ENCODE data around the gene NOD2.

Gene NOD2

DNA sequence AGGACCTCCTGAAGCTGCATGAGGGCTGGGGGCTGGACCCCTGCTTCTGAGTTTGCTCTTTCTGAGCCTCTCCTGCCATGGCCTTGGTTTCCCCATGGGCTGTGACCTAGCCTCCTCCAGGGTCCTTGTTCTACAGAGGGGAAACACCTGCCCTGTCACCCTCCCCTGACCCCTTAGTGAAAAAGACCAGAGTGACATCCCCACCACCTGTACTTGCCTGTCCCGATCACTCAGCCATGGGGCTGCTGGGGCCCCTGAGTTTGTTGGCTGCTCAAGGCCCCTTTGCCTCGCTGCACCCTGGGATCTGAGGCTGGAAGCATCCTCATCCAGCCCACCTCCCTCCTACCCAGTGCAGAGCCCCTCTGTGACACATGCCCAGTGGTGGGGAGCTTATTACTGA is 800 bp downstream of the NOD2 start:
- no peak for DNase-seq (ENCODE audit: low spot score)

DNA sequence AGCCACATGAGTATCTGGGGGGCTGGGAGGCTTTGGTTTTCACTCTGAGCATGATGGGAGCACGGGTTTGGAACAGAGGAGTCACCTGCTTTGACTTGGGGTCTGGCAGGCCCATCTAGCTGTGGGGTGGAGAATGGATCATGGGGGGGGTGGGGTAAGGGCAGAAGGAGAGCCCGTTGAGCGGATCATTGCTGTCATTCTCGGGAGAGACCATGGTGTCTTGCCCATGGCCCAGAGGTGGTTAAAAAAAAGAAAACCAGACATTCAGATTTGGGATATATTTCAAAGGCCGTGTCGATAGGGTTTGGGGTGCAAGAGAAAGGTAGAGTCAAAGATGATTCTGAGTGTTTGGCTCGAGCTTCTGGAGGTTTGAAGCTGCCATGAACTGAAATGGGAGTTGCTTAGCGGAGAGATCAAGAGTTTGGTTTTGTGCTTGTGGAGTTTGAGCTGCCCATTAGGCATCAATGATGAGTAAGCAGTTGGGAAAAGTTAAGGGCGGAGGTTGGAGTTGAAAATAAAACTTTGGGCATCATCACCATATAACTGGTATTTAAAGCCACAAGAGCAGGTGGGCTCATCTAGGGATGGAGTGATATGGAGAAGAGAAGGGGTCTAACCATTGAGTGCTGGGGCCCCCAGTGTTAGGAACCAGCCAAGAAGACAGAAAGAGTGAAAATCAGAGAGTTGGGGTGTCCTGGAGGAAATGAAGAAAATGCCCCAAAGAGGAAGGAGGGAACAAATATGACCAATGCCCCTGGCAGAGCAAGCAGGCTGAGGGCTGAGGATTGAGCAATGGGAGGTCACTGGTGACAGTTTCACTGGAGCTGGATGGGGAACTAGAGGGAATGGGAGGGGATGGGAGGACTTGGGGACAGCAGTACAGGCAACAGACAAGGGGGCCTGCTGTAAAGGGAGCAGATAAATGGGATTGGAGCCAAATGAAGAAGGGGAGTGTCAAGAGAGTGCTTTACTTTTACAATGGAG is 1.9 kb downstream of the NOD2 start:
- DNase-seq (ENCODE audit: low spot score): no peak

DNA sequence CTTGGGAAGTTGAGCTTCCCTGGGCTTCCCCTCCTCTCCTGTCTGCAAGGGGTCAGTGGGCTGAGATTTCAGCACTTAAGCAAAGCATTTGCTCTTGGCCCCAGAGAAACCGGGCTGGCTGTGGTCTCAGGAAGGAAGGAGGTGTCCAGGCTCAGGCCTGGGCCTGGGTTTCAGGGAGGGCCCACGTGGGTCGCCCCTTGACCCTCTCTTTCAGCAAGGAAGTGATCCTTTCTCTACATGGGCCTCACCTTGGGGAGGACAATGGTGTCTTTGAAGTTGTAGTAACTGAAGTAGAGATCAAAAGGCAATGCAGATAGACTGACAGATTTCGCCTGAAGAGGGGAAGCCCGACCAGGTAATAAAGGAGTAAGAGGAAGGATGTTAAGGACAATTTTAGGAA is 2.7 kb downstream of the NOD2 start:
- no peak for DNase-seq (ENCODE audit: low spot score)

DNA sequence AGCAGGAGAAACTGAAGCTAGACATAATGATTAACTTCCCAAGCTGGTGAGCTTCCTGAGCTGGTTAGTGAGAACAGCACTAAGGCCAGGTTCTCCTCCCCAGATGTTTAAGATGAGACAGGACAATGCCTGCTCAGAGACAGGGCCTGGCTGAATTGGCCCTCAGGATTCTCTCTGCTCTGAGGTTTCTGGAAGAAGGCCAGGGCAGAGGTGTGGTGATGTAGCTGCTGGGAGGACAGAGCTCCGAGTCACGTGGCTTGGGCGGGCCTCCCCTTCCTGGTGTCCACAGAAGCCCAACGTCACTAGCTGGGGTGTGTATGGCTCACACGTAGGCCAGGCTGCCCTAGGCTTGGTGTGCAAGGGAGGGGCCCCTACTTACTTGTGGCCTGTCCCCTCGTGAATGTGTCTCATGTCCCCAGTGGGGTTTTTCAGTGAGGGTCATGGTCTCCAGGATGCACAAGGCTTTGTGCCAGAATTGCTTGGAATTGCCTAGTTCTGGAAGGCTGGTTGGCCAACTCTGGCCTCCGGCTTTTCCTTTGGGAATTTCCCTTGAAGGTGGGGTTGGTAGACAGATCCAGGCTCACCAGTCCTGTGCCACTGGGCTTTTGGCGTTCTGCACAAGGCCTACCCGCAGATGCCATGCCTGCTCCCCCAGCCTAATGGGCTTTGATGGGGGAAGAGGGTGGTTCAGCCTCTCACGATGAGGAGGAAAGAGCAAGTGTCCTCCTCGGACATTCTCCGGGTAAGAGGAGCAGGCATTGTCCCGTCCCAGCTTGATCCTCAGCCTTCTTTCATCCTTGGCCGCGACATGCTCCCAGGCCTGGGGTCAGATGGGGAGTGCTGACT is 3.4 kb downstream of the NOD2 start:
- DNase-seq (ENCODE audit: low spot score): no peak

DNA sequence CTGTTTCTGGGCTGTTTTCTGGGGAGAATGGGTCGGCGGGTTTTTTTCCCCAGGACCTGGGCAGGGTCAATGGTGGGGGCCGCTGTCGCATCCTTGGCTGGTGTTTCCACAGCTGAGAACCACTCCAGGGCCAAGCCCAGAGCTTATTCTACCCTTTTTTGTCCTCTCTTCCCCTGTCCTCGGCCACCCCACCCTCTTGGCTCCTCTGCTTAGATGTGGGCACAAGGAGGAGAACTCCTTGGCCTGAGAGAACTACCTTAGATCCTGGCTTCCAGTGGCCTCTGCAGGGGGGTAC is 4.0 kb downstream of the NOD2 start:
- no peak for DNase-seq (ENCODE audit: low spot score)

DNA sequence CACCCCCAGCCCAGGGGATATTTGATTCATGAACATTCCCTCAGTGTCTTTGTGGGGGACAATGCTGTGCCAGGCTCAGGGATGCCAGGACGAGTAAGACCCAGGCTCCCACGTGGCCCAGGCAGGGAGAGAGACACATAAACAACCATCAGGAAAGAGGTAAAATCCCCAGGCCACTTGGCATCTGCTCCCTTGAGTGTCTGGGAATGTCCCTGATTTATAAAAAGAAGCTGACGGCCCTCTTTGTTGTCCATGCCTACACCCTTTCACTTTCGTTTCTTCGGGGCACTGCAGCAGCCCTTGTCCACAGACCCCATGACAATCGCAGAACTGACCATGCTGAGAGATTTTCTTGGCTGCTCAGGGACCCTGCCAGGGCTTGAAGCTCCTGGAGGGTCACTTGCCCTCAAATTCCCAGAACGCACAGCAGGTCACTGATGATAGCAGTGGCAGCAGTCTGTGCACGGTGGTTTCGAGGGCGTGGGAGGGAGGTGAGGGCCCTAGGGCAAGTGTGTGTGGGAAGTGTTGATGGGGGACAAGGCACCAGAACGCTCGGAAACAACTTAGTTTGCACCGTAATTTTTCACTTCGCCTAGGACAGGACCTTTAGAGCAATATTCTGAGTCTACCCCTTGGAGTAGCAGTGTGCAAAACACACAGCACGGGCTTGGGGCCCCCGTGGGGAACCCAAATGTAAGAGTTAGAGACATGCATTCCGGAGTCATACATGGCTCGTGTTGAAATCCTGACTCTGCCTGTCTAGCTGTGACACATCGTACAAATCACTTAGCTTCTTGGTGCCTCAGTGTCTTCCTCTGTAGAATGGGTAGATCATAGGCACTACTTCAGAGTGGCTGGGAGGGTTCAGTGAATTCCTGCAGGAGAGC is 4.7 kb downstream of the NOD2 start:
- no peak for DNase-seq (ENCODE audit: low spot score)

DNA sequence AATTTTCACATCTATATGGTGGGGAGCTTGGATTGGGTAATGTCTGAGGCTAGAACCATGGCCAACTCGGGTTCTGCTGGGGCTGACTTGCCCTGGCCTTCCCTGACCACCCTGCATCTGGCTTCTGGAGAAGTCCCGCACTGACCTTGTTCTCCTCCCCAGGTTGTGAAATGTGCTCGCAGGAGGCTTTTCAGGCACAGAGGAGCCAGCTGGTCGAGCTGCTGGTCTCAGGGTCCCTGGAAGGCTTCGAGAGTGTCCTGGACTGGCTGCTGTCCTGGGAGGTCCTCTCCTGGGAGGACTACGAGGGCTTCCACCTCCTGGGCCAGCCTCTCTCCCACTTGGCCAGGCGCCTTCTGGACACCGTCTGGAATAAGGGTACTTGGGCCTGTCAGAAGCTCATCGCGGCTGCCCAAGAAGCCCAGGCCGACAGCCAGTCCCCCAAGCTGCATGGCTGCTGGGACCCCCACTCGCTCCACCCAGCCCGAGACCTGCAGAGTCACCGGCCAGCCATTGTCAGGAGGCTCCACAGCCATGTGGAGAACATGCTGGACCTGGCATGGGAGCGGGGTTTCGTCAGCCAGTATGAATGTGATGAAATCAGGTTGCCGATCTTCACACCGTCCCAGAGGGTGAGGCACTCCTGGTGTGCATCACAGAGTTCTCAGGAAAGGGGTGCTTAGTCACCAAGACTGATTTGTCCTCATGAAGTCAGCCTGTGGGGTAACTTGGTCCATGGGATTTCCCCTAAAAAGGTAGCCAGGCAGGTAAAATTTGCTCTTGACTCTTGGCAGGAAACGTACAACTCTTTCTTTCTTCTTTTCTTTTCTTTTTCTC is 6.1 kb downstream of the NOD2 start:
- DNase-seq (ENCODE audit: low spot score): no peak

DNA sequence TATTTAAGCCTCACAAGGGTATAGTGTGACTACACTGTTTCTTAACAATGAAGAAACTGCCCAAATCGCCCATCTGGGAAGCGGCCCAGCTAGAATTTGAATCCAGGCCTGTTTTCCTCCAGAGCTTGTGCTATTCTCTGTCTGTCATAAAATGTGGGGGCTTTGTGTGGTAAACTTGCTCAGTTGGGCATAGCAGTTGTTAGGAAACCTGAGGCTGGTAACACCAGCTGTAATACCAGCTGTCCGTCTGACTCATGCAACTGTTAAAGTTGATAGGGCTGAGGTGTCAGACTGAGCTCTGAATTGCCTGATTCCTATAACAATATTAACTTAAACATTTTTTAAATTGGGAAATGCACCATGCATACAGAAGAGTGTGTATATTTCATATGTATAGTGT is 9.3 kb downstream of the NOD2 start:
- DNase-seq (ENCODE audit: low spot score): no peak

DNA sequence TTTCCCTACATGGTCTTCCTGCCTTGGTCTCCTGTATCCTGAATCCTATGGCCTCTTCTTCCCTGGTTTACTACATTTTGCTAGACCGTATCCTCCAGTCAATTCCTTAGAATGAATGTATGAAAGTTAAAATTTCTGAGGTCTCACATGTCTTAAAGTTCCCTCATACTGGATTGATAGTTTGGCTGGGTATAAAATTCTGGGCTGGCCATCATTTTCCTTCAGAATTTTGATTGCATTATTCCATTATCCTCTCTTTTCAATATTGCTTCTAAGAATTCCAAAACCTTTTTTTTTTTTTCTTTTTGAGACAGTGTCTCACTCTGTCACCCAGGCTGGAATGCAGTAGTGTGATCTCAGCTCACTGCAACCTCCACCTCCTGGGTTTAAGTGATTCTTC is 10.8 kb downstream of the NOD2 start:
- DNase-seq (ENCODE audit: low spot score): no peak

DNA sequence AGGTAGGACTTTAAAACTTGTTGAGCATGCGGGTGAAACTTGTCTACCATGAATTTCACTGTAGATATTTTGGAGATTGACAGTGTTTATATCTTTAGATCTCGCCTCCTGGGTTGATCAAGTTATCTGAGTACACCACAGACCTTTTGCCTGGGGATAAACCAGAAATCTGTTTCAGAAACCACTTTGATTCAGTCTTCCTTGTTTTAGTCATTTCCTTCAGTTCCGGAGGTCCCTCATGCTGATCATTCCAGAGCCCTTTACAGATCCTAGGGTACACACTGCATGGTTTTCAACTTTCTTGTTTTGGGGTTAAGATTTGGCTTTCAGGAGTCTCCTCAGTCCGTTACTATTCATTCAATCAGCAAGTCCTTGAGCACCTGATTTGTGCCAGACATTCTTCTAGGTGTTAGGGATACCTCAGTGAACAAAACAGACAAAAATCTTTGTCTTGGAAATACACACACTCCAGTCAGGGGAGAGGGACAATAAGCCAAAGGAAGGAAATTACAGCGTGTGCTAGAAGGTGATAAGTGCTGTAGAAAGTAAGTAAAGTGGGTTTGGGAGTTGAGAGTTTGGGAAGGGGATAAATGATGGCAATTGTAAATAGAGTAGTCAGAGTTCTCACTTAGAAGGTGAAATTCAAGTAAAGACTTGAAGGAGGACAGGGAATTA is 12.2 kb downstream of the NOD2 start:
- no peak for DNase-seq (ENCODE audit: low spot score)

DNA sequence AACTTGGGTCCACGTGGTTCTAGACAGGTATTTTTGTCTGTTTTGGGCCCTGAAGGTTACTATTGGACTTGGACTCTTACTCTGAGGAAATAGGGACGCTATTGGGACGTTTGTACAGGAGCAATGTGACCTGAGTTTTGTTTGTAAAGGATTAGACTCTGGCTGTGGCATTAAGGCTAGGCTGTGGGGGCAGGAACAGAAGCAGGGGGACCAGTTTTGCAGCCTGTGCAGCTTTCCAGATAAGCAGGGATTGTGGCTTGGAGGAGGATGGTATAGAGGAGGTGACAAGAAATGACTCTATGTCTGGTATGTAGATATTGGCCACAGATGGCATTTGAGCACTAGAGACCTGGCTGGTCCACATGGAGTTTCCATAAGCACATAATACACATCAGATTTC is 12.8 kb downstream of the NOD2 start:
- DNase-seq (ENCODE audit: low spot score): no peak

DNA sequence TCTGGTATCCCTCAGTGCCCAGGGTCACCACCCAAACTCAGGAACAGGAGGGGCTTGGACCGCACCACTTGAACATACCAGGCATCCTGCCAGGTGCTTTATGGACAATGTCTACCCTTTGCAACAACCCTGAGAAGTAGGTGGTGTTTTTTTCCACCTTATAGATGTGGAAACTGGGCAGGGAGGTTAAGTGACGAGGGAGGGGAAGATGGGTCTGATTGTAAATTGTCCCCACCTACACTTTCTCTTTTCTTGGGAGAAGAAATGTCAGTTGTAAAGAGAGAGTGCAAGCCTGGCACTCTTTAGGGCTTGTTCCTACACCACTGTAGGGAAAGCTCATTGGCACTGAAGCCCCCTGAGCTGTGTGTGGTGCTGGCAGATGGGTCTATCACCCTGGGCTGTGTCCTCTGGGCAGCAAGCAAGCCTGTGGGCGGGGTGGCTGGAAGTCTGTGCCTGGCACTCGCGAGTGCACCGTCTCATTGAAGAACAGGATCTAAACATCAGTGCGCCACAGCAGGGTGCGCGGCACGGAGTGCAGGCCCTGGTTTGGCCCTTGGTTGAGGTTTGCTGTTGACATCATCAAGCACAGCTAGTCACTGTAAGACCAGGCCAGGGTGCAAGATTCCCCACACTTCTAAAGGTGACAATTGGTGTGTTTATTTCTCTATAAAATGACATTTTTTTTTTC is 15.1 kb downstream of the NOD2 start:
- DNase-seq (ENCODE audit: low spot score): no peak

DNA sequence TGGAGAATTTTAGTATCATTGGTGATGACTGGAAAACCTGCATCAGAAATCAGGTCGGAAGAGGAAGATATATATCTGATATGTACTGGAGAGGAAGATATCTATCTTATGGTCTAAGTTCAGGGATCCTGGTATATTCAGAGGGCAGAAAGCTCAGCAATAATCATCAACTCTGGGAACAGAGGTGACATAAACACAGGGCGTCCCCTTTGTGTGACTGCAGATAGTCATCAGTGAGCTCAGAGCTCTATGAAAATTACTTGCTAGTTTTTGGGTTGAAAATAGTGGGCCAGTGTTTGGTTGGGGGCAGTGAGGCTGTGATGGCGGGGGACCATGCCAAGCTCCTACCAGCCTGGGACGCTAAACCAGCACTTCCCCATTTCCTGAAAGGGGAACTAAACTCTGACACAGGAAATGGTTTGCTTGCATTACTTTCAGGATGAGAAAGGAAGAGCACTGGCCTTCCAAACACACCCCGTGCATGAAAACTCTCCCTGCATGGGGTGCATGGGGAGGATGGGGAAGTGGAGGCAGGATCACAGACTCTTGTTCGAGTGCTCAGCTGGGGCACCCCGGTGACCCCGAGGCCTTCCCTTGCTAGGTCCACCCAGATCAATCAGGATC is 15.8 kb downstream of the NOD2 start:
- no peak for DNase-seq (ENCODE audit: low spot score)

DNA sequence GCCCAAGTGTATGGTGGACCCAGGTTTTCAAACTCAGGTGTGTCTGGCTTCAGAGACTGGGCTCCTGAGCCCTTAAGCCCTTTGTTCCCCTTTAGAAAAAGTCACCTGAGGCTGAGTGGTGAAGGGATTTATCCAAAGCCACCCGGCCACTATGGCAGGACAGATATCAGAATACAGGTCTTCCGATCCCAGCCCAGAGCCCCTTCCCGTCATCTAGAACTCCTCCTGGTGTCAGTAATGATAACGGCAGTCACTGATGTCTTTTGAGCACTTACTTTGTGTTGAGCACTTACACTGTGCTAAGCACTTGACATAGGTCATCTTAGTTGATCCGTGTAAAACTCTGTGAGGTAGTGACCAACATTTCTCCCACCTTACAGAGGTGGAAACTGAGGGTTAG is 16.6 kb downstream of the NOD2 start:
- no peak for DNase-seq (ENCODE audit: low spot score)

DNA sequence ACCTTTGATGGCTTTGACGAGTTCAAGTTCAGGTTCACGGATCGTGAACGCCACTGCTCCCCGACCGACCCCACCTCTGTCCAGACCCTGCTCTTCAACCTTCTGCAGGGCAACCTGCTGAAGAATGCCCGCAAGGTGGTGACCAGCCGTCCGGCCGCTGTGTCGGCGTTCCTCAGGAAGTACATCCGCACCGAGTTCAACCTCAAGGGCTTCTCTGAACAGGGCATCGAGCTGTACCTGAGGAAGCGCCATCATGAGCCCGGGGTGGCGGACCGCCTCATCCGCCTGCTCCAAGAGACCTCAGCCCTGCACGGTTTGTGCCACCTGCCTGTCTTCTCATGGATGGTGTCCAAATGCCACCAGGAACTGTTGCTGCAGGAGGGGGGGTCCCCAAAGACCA is 17.6 kb downstream of the NOD2 start:
- no peak for DNase-seq (ENCODE audit: low spot score)

DNA sequence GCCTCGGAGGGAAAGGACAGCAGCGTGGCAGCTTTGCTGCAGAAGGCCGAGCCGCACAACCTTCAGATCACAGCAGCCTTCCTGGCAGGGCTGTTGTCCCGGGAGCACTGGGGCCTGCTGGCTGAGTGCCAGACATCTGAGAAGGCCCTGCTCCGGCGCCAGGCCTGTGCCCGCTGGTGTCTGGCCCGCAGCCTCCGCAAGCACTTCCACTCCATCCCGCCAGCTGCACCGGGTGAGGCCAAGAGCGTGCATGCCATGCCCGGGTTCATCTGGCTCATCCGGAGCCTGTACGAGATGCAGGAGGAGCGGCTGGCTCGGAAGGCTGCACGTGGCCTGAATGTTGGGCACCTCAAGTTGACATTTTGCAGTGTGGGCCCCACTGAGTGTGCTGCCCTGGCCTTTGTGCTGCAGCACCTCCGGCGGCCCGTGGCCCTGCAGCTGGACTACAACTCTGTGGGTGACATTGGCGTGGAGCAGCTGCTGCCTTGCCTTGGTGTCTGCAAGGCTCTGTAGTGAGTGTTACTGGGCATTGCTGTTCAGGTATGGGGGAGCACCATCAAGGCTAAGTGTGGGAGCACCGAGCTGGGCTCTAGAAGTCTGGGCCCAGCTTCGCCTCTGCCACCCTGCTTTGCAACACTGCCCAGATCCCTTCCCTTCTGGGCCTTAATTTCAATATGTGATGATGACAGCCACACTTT is 18.6 kb downstream of the NOD2 start:
- DNase-seq (ENCODE audit: low spot score): no peak

DNA sequence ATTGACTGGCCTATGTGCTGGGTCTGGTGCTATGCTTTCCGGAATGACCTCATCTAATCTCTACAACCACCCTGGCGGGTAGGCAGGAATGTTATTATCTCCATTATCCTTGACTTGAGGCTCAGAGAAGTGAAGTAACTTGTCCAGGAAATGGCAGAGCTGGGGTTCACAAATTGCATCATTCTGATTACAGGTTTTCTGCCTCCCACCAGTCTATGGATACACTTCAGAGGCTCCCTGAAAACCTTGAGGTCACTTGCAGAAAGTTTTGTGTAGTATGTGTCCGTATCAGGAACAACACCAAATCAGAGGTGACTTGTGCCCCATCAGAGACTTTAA is 19.1 kb downstream of the NOD2 start:
- no peak for DNase-seq (ENCODE audit: low spot score)

DNA sequence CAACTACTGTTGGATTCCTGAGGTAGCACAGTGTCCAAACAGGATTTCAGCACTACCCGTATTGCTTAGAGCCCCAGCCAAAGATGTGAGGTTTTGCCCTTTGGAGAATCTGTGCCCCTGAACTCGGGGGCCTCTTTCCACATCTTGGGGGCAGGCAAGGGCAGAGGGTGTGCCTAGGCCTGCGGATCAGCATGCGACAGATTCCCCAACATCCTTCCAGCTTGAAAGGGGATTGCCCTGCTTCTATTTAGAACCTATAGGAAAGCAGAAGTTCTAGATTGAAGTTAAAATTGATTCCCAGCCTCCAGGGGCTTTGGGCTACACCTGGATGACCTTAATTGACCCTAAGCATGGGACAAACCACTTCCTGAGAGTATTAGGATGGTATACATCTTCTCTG is 19.6 kb downstream of the NOD2 start:
- DNase-seq (ENCODE audit: low spot score): no peak

DNA sequence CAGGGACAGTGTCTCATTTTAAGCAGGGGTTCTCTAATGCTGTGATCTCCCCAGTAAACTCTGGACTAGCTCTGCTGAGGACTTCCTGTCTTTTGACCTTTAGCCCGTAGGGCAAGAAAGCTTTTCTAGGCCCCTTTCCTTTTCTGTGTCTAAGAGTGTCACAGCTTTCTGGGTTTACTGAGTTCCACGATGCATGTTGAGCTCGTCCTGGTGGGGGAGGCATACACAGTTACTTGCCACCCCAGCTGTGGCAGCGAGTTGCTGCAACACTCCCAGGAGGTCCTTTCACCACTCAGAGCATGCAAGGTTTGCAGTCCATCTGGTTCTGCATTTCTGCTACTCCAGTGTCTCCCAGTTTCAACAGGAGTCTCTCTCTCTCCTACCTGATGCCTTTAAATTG is 23.7 kb downstream of the NOD2 start:
- DNase-seq (ENCODE audit: low spot score): no peak
